Measurements from ENCODE around the gene FAM229B.
"Not testable (repeated sequence)": the region's sequence is repeated elsewhere in the genome, so short reads cannot be mapped to it uniquely, and the experiment has no call there.

FAM229B gene

GRCh38 chr6:112065426-112065986 is 21.9 kb upstream of the FAM229B start:
- no peak for DNase-seq

- no peak for DNase-seq
Measured at GRCh38 chr6:112066606-112067005, 20.8 kb upstream of the FAM229B start.

GRCh38 chr6:112081569-112081968 is 5.8 kb upstream of the FAM229B start:
- DNase-seq = no peak

- no peak for DNase-seq
Measured at GRCh38 chr6:112085286-112086065, 1.9 kb upstream of the FAM229B start.

- DNase-seq = peak; percentile 12
Measured at GRCh38 chr6:112086744-112087135, 651 bp upstream of the FAM229B start.

- DNase-seq = no peak
Measured at GRCh38 chr6:112087916-112088315, 525 bp downstream of the FAM229B start.

GRCh38 chr6:112096901-112097300 is 9.5 kb downstream of the FAM229B start:
- no peak for DNase-seq

- no peak for DNase-seq
Measured at GRCh38 chr6:112100561-112100960, 13.2 kb downstream of the FAM229B start.

GRCh38 chr6:112106026-112106425 is 18.6 kb downstream of the FAM229B start:
- not testable (repeated sequence) for DNase-seq

GRCh38 chr6:112106562-112106961 is 19.2 kb downstream of the FAM229B start:
- DNase-seq = no peak

- DNase-seq = no peak
Measured at GRCh38 chr6:112109262-112109661, 21.9 kb downstream of the FAM229B start.

GRCh38 chr6:112113431-112113830 is 26.0 kb downstream of the FAM229B start:
- no peak for DNase-seq

GRCh38 chr6:112113918-112114317 is 26.5 kb downstream of the FAM229B start:
- no peak for DNase-seq

GRCh38 chr6:112114577-112115223 is 27.3 kb downstream of the FAM229B start:
- DNase-seq = no peak

GRCh38 chr6:112116221-112116620 is 28.8 kb downstream of the FAM229B start:
- DNase-seq = no peak

GRCh38 chr6:112117554-112117953 is 30.2 kb downstream of the FAM229B start:
- no peak for DNase-seq

- DNase-seq = no peak
Measured at GRCh38 chr6:112118034-112118433, 30.6 kb downstream of the FAM229B start.

GRCh38 chr6:112122756-112123155 is 35.4 kb downstream of the FAM229B start:
- no peak for DNase-seq

GRCh38 chr6:112123982-112124381 is 36.6 kb downstream of the FAM229B start:
- DNase-seq = no peak

GRCh38 chr6:112128208-112128607 is 40.8 kb downstream of the FAM229B start:
- no peak for DNase-seq

GRCh38 chr6:112130878-112131277 is 43.5 kb downstream of the FAM229B start:
- DNase-seq = no peak

GRCh38 chr6:112139052-112139451 is 51.7 kb downstream of the FAM229B start:
- DNase-seq = no peak

- no peak for DNase-seq
Measured at GRCh38 chr6:112141707-112142106, 54.3 kb downstream of the FAM229B start.

Data from NCI-H1105 (cell line).